GM18519 (cell line): ENCODE results near the gene HK1.
"Not testable (repeated sequence)": the region's sequence is repeated elsewhere in the genome, so short reads cannot be mapped to it uniquely, and the experiment has no call there.

Experiments used
- ATAC-seq: cut with Tn5 transposase; IDR thresholded peaks from one replicate; pipeline ENCODE4 v1.9.1; 2021; ENCODE audit warnings: mild to moderate bottlenecking, moderate library complexity; ENCODE audit not compliant: unreplicated experiment, low FRiP score

The HK1 gene

DNA sequence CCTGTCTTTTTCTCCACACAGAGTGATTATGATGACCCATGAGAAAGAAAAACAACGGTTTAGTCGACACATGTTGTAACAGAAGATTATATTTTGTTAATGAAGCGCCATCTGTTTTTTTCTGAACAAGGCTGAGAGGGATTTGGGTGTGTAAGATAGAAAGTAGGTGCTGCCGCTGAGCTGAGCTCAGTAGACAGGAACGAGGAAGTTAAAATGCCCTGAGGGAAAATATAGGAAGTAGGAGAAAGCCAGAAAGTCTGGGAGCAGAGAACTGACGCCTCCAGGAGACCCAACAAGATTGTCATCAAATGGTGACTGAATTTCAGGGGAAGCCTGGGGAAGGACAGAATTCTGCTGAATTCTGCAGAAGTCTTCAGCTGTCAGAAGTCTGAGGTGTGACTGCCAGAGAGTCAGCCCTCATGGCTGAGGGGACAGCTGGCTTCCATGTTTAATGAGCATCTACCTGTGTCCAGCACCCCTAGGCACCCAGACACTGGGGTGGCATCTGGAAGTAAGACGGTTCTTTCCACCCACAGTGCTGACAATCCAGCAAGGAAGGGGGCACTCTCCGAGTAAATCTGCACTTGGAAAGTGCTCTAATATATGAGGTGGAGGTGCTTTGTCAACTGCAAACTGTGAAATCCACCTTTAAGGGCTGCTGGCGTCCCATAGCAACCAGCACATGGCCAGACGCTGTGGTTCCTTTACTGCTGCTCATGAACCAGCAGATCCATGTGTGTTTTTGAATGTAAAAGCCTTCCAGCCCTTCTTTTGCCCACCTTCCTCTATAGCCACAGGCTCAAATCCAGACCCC lies 160.4 kb downstream of the HK1 start:
- ATAC-seq, result no peak

DNA sequence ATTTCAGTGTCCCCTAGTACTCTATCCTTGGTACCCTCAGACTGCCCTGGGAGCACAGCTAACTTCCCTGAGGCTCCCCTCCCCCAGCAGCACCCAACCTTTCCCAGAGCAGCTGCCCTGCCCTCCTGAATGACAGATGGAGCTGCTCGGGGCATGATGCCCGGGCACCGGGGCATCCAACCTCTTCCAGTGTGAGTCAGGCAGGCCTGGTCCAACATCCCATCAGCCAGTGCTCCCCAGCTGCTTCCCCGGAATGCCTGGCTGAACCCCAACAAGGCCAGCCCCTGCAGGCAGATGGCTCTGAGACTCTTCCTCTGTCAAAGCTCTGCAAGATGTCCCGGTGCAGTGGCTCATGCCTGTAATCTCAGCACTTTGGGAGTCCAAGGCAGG lies 161.0 kb downstream of the HK1 start:
- no peak for ATAC-seq

DNA sequence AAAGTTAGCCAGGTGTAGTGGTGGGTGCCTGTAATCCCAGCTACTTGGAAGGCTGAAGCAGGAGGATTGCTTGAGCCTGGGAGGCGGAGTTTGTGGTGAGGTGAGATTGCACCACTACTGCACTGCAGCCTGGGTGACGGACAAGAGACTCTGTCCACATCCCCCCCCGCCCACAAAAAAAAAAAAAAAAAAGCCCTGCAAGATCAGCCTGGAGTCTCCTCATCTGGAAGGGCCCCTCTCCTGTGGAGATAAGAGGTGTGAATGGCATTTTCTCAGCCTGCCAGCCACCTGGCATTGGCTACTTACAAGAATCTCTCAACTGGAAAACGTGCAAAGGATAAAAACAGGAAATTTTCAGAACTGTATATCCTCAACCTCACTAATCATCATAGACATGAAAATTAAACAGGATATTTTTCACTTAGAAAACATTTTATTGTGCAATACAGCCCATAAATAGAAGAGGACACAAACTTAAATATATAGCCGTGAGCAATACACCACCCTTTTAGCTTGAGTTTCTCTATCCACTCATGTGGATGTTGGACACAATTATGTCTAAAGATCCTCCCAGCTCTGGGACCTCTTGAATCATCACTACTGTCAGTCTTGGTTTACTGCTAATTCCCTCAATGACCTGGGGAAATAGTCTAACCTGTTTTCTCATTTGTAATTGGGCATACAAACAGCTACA lies 161.7 kb downstream of the HK1 start:
- no peak for ATAC-seq

DNA sequence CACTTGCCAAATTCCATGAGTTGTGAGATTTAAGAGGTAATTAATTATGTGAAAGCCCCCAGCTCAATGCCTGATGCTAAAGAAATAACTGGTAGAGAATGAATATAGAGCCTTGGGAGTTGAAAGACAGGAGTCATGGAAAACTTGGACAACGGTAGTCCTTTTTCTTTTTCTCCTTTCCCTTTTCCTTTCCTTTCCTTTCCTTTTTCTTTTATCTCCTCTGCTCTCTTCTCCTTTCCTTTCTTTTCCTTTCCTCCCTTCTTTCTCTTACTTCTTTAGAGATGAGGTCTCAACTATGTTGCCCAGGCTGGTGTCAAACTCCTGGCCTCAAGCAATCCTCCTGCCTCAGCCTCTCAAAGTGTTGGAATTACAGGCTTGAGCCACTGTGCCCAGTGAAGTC lies 165.1 kb downstream of the HK1 start:
- ATAC-seq, result no peak

DNA sequence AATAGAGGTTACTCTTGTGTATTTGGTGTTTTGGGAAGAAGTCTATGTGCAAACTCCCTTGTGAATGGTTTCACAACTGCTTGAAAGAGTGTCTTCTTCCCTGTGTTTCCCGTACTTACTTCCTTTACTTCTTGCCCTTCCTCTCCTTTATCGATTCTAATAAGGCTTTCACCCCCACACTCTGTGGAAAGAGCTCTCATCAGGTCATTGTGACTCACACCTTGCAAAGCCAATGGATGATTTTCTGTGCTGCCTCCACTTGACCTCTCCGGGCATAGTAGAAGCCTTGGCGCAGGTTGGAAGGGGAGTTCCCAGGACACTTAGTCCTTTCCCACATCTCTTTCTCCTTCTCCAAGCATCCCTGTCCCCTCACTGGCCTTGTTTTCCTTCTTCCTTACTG lies 166.7 kb downstream of the HK1 start:
- no peak for ATAC-seq

DNA sequence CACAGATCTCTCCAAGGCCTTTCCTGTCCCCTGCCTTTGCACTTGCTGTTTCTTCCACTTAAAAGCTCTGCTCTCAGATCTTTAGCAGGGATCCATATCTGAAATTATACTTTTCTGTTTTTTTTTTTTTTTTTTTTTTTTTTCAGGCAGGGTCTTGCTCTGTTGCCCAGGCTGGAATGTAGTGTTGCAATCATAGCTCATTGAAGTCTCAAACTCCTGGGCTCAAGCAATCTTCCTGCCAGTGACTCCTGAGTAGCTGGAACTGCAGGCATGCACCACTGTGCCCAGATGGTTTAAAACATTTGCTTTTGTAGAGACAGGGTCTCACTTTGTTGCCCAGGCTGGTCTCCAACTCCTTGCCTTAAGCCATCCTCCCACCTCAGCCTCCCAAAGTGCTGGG lies 167.9 kb downstream of the HK1 start:
- ATAC-seq, result no peak

DNA sequence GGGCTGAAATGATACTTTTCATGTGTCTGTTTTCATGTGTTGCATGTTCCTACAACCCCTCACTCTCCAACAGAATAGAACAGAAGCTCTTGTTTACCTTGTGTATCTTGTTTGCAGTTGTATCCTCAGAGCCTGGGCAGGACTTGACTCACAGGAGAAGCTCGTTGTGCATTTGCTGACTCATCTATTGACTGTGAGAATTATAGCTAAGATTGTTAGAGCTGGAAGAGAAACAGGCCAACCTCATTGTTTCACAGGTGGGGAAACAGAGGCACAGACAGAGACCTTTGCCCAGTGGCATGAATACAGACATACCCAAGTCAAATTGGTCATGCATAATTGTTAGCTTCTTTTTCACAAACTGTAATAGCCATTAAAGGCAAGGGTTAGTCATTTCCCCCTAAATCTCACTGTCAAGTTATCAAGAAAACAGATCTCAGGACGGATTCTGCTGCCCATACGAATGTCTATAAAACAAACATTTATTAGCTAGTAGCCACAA lies 168.4 kb downstream of the HK1 start:
- ATAC-seq, result no peak

DNA sequence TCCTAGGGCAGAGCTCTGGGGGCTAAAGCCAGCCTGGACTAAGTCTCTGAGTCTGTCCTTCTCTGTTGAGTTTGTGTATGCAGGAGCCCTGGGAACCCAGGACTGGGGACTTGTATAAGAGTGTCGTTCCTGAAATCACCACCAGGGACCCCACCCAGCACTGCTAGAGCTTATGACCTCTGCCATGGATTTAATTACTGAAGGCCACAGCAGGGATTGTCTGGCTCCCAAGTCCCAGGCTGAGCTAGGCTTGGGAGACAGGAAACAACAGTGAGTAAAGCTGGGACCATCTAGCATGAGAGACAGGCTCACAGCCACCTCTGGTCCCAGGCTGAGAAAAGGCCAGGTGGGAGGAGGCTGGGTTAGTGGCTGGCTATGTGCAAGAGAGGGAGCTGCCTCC lies 171.5 kb downstream of the HK1 start:
- no peak for ATAC-seq

DNA sequence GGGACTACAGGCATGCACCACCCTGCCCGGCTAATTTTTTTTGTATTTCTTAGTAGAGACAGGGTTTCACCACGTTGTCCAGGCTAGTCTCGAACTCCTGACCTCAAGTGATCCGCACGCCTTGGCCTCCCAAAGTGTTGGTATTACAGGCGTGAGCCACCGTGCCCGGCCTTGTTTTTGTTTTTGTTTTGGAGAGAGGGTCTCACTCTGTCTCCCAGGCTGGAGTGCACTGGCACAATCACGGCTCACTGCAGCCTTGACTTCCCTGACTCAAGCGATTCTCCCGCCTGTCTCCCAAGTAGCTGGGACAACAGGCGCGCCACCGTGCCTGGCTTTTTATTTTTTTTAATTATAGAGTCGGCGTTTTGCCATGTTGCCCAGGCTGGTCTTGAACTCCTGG lies 172.1 kb downstream of the HK1 start:
- ATAC-seq, result not testable (repeated sequence)

DNA sequence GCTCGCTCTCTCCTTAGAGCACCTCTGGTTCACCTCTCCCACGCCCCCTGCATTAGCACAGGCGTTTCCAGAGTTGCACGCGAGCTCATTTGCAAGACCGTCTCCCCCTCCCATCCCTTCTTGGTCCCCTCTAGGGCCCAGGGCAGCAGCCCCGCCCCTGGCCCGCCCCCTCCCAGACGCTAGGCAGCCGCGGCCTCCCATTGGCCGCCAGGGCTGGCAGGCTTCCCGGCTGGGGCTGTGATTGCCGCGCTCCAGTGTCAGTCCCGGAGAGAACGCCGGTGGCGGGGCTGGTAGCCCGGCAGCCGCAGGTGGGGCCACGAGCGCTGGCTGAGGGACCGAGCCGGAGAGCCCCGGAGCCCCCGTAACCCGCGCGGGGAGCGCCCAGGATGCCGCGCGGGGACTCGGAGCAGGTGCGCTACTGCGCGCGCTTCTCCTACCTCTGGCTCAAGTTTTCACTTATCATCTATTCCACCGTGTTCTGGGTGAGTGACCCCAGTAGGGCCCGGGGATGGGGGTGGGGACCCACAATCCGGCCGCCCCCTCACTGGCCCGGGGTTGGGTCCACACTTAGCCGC lies 173.0 kb downstream of the HK1 start, which contains the start of gene TSPAN15:
TSS of gene TSPAN15 (plus strand) at position 257 of the 575 bp plus-strand sequence. CDS start at position 387, 130 bp downstream.
- ATAC-seq, result peak; percentile 84
